Neural crest cell (in vitro differentiated cells): Measurements from ENCODE around the gene MYO5B. TPM values are rescaled to one million over a fixed set of nuclear protein-coding genes. Genes with fewer than 3 reads are reported as not detected.

Experiments
- DNase-seq: peaks from one replicate; pipeline ENCODE4 v3.0.0; 2021; ENCODE audit warnings: low read depth, mixed read lengths, low spot score
- H3K27ac Mint-ChIP-seq: one replicate; pipeline ENCODE4 v1.8.0; 2021; ENCODE audit warnings: mild to moderate bottlenecking, mixed read lengths; ENCODE audit not compliant: unreplicated experiment
- H3K27me3 Mint-ChIP-seq: 2 replicates; pipeline ENCODE4 v1.8.0; 2021; ENCODE audit warnings: low read depth, mild to moderate bottlenecking, mixed read lengths
- H3K36me3 Mint-ChIP-seq: 2 replicates; pipeline ENCODE4 v1.8.0; 2021; ENCODE audit warnings: low read depth, mild to moderate bottlenecking, mixed read lengths
- H3K4me1 Mint-ChIP-seq: 2 replicates; pipeline ENCODE4 v1.8.0; 2021; ENCODE audit warnings: mixed read lengths
- H3K4me3 Mint-ChIP-seq: one replicate; pipeline ENCODE4 v1.8.0; 2021; ENCODE audit warnings: mild to moderate bottlenecking, mixed read lengths
- H3K9me3 Mint-ChIP-seq: 2 replicates; pipeline ENCODE4 v1.8.0; 2021; ENCODE audit warnings: mixed read lengths
- total RNA-seq: library from RNA; stranded (reverse); gene quantifications from 2 replicates; pipeline ENCODE4 v1.2.1, GENCODE V29; 2021
- TF ChIP-seq, protein P1 (sequence below): fragments of 200-600 bp; sonication (generic); conservative IDR thresholded peaks from 2 replicates; pipeline ENCODE4 v1.5.0; 2021; ENCODE audit warnings: antibody characterized with exemption, mild to moderate bottlenecking

Gene MYO5B
- total RNA-seq, 1 donor from 2014 or later = 0.40 TPM

DNA sequence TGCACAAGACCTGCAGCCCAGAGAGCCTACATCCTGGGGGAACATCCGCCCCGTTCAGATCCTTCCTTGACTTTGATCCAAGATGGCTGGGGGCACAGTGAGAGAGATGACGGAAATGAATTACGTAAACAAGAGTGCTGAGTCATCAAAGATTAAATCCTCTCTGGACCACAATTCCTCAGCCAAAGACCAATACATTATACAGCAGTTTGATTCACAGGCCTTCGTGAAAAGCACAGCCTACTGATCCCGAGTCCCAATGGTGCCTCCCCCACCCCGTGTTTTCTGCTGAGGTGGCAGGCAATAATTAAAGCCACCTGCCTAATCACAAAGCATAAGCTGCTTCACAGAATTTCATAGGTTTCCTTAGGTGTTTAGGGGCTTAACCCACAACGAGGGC is 43.0 kb downstream of the MYO5B start:
- Mint-ChIP-seq H3K27ac (no peak overlapping the region), H3K36me3 (no peaks in the 10 kb centered on the region), H3K4me1 (no peaks in the 10 kb centered on the region), H3K27me3 (peaks cover 5% of the 10 kb centered on the region), H3K4me3 (no peak overlapping the region), H3K9me3 (no peaks in the 10 kb centered on the region)
- TF ChIP-seq, protein P1, sequence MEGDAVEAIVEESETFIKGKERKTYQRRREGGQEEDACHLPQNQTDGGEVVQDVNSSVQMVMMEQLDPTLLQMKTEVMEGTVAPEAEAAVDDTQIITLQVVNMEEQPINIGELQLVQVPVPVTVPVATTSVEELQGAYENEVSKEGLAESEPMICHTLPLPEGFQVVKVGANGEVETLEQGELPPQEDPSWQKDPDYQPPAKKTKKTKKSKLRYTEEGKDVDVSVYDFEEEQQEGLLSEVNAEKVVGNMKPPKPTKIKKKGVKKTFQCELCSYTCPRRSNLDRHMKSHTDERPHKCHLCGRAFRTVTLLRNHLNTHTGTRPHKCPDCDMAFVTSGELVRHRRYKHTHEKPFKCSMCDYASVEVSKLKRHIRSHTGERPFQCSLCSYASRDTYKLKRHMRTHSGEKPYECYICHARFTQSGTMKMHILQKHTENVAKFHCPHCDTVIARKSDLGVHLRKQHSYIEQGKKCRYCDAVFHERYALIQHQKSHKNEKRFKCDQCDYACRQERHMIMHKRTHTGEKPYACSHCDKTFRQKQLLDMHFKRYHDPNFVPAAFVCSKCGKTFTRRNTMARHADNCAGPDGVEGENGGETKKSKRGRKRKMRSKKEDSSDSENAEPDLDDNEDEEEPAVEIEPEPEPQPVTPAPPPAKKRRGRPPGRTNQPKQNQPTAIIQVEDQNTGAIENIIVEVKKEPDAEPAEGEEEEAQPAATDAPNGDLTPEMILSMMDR = no peak
- no peak for DNase-seq

DNA sequence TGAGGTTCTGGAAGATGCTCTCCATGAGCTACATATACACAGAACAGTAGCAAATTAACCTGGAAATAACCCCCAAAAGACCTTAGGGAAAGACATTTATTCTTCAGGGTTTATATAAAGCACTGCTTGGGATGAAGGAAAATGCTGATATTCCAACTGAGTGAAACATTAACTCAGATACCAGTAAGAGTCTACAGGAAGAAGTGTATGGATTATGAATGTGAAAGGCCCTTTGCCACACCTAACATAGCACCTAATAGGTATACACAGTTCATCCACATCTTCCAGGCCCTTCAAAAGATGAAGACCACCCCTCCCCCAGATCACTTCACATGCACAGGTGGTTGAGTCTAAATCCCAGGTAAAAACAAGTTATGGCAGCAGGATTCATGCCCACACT is 50.4 kb downstream of the MYO5B start:
- H3K9me3 Mint-ChIP-seq = no peaks in the 10 kb centered on the region
- DNase-seq = no peak
- peaks cover 27% of the 10 kb centered on the region for H3K27me3 Mint-ChIP-seq
- TF ChIP-seq, protein P1 = no peak
- H3K27ac Mint-ChIP-seq = no peak overlapping the region
- no peaks in the 10 kb centered on the region for H3K4me1 Mint-ChIP-seq
- H3K4me3 Mint-ChIP-seq = no peak overlapping the region
- no peaks in the 10 kb centered on the region for H3K36me3 Mint-ChIP-seq

DNA sequence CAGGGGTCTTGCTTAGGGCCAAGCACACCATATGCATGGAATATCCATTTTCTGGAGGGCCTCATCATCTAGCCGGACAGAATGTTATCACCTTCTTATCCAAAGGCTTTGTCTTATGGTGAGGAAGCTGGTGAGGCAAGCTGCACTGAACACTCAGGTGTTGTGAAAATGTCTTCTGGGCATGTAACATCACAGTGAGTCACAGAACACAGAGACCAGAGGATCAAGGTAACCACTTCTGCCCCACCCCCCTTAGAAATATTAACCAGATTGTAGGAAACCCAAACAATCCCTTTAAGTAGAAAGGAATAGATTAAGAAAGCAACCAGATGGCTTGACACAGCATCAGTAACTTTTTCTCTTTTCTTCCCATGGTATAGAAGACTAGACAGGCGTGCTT is 51.1 kb downstream of the MYO5B start:
- TF ChIP-seq, protein P1 = no peak

DNA sequence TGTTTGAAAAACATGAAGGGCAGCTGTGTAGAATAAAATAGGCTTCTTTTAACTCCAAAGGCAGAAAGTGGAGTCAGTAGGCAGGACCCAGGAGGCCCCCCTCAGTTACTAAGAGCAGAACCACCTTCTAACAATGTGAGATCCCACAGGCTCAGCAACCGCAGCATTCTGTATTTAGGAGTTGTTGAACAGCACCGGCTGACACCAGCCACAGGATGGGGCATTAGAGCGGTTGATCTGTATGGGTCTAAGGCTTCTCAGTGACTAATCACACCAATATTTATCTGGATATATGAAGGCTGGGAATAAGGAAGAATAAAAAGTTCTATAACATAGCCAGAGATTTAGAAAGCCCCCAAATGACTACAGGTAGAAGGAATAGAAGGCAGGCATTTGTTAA is 51.7 kb downstream of the MYO5B start:
- Mint-ChIP-seq H3K36me3 (no peaks in the 10 kb centered on the region), H3K27me3 (peaks cover 30% of the 10 kb centered on the region), H3K9me3 (no peaks in the 10 kb centered on the region), H3K4me3 (no peak overlapping the region), H3K4me1 (no peaks in the 10 kb centered on the region), H3K27ac (no peak overlapping the region)
- DNase-seq = no peak
- TF ChIP-seq, protein P1 = no peak

More for the DNA sequence above, 51.1 kb downstream of the MYO5B start:
- no peaks in the 10 kb centered on the region for H3K4me1 Mint-ChIP-seq
- H3K4me3 Mint-ChIP-seq = no peak overlapping the region
- no peak for DNase-seq
- H3K36me3 Mint-ChIP-seq = no peaks in the 10 kb centered on the region
- peaks cover 27% of the 10 kb centered on the region for H3K27me3 Mint-ChIP-seq
- H3K27ac Mint-ChIP-seq = no peak overlapping the region
- no peaks in the 10 kb centered on the region for H3K9me3 Mint-ChIP-seq

DNA sequence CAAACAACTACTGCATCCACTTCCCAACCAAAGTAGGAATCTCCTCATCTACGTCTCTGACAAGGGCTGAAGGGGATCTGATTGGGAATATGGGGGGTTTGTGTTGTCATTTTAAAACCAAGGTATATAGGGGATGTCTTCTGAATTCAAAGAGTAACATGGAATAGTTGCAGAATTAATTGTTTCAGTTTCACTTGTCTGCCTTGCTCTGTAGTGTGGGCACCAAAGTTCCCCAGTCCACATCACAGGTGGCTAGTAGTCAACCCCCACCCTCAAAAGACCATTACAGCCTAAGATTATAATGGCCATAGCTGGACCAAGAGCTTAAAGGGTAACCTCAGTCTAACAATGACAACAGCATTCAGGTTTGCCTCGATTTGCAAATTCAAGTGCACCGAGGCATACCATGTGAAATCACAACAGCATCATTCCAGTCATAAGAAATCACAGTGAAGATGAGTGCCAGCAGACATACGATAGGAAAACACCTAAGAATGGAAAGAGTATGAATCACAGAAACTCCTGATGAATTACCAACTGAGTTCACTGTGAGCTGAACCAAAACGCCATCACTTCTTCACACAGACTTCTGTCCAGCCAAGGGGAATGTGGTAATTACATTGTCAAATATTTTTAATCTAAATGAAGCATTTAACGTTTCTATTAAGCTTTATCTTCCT is 52.4 kb downstream of the MYO5B start:
- H3K9me3 Mint-ChIP-seq = no peaks in the 10 kb centered on the region
- no peaks in the 10 kb centered on the region for H3K4me1 Mint-ChIP-seq
- H3K27me3 Mint-ChIP-seq = peaks cover 30% of the 10 kb centered on the region
- H3K36me3 Mint-ChIP-seq = no peaks in the 10 kb centered on the region
- no peak overlapping the region for H3K27ac Mint-ChIP-seq
- no peak for DNase-seq
- no peak overlapping the region for H3K4me3 Mint-ChIP-seq
- TF ChIP-seq, protein P1 = no peak
